Activated naive CD8-positive, alpha-beta T cell treated with anti-CD3 and anti-CD28 coated beads, Interleukin-2, amount 50 U/mL, for 16 hours (primary cell): Measurements from ENCODE around the gene KIF3C.
"Not testable (repeated sequence)": the region's sequence is repeated elsewhere in the genome, so short reads cannot be mapped to it uniquely, and the experiment has no call there.

Experiments used
- DNase-seq: peaks from one replicate; pipeline ENCODE4 v3.0.0-alpha.2; 2020; ENCODE audit warnings: low read depth, low spot score

Gene KIF3C

GRCh38 chr2:25960920-25961319 lies 21.4 kb downstream of the KIF3C start:
- DNase-seq = no peak

- DNase-seq = no peak
Measured at GRCh38 chr2:25960396-25960795, 21.9 kb downstream of the KIF3C start.

DNA sequence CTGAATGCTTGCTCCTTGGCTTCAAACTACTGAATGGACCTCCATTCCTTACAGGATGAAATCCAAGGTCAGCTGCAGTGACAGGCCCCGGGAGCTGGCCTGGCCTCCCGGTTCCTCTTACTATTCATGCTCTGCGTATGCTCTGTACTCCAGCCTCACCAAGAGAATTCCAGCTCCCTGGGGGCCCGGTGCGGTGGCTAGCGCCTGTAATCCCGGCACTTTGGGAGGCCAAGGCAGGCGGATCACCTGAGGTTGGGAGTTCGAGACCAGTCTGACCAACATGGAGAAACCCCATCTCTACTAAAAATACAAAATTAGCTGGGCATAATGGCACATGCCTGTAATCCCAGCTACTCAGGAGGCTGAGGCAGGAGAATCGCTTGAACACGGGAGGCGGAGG lies 23.7 kb downstream of the KIF3C start:
- not testable (repeated sequence) for DNase-seq

- no peak for DNase-seq
Measured at GRCh38 chr2:25957743-25958142, 24.6 kb downstream of the KIF3C start.

GRCh38 chr2:25955869-25956535 lies 26.3 kb downstream of the KIF3C start:
- DNase-seq = no peak

DNA sequence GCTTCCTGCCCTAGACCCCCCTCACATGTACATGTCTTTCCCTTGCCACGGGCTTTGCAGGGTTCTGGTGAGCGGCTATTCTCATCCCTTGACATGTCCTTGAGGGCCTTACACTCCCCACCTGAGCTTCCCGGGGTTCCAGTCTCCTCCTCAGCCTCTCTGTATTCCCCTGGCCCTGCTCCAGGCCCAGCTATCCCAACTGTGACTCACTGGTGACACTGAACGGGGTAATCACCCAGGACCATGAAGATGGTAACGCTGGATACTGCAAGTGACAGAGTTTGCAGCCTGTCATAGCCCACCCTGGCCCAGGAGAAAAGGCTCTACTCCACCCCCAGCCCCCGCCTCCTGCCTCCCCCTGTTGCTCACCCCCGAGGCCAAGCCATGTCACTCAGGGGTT lies 27.3 kb downstream of the KIF3C start:
- no peak for DNase-seq

DNA sequence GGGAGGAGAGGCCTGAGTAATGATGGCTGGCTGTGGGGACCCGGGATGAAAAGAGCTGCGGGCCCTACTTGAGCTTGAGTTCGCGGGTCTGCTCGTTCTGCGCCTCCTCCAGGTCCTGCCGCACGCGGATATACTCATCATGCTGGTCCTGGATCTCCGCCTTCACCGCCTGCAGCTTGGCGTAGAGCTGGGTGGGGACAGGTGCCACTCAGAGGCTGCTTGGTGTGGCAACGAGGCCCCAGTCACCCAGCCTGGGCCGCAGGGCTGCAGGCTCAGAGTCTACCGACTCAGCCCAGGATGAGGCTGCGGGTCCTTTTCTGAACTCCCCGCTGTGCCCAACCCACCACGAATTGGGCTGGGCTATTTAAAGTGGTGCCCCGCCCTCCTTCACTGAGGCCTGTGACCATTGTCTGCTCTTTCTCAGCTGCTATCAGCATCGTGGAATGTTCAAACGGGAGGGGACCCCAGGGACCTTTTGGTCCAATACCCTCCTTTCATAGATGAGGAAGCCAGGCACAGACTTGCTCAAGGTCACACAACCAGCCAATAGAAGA lies 28.0 kb downstream of the KIF3C start:
- no peak for DNase-seq

DNA sequence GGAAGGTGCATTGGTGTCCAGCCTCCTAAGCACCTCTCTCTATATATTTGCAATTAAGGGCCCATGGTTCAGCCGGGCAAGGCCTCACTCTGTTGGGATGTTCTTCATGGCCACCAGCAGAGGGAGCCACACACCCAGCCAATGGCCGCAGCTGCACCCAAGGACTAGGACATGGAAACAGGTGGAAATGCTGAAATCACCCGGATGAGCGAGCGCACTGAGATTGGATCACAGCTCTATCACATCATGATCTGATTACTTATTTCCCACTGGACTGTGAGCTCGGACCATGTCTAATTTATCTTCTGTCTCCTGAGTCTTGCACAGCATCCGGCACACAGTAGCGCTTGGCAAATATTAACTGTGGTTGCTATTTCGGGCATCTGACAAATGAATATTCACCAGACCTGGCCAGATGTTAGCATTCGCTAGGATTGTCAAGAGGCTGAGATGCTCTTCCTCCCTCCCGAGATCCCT lies 31.2 kb downstream of the KIF3C start:
- DNase-seq = peak; percentile 38

DNA sequence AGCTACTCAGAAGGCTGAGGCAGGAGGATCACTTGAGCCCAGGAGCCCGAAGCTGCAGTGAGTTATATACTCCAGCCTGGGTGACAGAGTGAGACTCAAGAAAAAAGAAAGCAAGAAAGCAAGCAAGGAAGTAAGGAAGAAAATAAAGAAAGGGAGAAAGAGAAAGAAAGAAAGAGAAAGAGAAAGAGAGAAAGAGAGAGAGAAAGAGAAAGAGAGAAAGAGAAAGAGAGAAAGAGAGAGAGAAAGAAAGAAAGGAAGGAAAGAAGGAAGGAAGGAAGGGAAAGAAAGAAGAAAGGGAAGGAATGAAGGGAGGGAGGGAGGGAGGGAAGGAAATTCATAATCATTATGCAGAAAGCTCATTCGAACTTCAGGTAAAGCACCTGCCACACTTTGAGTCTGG lies 33.9 kb downstream of the KIF3C start:
- no peak for DNase-seq

DNA sequence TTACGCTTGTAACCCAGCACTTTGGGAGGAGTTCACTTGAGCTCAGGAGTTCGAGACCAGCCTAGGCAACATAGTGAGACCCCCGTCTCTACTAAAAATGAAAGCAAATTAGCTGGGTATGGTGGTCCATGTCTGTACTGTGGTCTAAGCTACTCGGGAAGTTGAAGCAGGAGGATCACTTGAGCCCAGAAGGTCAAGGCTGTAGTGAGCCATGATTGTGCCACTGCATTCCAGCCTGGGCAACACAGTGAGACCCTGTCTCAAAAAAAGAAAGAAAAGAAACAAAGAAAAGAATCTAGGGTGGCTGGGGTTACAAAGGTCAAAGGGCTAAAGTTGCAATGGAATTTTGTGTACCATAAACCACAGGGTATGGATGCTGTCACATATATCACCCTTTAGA lies 41.3 kb downstream of the KIF3C start:
- DNase-seq = no peak

DNA sequence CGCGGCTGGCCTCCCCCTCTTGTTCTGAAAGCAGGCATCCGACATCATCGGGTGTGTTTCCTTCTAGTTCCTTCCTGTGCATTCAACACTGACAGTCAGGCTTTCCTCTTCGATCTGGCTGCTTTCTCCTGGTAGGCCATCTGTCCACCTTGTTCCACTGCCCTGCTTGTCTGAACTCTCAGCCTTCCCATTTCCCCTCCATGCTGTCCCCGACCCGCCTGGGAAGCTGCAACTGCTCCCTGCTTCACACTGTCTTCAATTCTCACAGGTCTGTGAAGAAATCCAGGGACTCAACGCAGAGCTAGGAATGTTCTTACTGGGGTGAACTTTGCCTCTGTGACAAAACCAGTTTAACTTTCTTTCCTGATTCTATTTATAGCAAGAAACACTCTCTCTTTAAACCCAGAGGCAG lies 43.0 kb downstream of the KIF3C start:
- no peak for DNase-seq

DNA sequence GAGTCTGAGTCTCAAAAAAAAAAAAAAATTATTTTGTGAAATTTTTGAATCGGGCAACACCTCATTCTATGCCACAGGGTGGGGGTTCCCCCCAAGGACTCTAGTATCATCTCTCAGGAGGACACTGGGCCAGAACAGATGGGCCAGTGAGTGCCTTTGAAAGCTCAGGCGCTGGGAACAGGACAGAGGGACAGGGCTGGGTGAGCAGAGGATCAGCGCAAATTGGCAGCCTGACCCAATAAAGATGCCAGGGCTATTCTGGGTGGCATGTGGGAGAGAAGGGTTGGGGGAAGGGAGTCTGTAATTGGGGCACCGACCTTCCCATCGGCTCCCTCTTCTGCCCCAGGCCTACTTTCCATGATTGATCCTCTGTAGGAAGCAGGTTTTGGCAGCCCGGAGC lies 44.0 kb downstream of the KIF3C start:
- no peak for DNase-seq

DNA sequence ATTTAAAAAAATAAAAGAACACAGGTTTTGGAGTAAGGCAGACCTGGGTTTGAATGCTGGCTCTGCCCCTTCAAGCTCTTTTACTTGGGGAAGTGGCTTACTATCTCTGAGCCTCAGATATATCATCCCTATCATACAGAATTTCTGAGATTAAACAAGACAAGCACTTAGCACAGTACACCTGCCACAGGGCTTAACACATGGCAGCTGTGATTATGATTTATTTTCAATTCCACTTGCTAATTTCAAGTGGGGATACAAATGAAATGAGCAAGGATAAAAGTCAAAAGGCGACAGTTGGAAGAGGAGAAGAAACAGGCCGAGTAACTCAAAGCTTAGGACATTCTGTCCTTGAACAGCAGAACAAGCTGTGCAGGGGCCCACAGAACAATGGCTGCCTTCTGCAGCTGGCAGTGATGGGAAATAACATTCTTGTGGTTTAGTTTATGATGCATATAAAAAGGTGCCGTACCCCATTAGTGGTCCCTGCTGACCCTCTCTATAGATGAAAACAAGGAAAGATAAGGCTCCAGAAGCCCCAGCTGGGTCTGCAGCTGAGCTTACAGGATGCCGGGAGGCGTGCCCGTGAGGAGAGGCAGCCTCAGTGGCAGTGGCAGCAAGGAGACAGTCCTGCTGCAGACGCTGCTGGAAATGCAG lies 45.3 kb downstream of the KIF3C start:
- no peak for DNase-seq

- DNase-seq = no peak
Measured at GRCh38 chr2:25933622-25934021, 48.7 kb downstream of the KIF3C start.

GRCh38 chr2:25929789-25930473 lies 52.4 kb downstream of the KIF3C start:
- no peak for DNase-seq

DNA sequence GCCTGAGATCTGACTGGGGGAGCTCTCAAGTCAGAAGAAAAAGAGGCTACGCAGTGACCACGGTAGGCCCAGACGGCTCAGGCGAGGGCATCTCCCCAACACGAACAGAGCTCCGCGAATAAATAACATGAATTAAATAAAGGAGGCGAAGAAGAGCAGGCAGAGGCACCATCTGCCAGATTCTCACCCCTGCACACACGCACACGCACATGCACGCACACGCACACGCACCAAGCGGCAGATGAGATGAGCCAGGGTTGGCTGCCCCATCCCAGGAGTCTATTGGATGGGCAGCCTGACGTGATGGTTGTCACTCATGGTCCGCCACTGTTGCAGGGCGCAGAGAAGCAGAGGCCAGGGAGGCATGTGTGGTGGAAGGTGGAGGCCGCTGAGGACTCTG lies 53.6 kb downstream of the KIF3C start:
- no peak for DNase-seq

DNA sequence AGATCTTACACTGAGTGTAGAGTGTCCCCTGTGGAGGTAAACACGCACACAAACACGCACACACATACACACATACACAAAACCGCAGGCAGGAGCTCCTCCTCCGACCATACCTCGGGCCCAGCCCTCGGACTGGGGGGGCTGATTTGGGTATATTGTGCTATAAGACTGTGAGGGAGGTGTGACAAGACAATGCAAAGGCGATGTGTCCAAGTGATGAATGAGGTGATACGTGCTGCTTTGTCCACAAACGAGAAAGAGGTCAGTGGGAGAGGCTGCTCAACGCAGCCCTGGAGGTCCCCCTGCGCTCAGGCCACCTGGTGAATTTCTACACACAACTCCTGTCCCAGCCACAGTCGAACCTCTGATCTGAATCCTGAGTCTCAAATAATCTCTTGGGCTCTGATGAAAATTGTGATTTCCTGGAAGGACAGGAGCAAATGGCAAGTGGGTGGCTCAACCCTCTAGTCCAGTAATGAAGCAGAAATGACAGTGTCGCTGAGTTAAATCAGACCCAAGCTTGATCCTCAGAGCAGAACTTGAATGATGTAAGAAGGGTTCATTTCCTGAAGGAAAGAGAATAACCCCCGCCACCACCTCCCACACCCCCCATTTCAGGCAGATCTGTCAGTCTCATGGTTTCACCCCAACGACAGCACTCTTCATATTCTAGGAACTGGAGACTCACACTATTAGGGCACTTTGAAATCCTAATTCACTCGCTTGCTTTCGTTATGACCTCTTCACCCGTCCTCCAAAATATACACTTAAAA lies 55.1 kb downstream of the KIF3C start:
- no peak for DNase-seq

DNA sequence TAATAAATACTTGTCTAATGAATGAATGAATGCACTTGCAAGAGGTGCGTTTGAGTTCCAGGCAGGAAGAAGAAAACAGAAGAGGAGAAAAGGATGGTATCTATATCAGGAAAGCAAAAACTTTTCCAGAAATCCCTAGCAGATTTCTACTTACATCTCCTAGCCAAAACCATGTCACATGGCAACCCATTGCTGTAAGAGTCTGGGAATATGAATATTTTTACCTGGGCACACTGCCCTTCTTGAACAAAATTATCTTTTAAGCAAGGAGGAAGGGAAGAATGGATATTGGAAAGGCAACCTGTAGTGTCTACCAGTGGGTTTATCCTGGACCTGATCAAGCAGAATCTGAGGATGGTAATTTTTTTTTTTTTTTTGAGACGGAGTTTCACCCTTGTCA lies 59.8 kb downstream of the KIF3C start:
- no peak for DNase-seq

DNA sequence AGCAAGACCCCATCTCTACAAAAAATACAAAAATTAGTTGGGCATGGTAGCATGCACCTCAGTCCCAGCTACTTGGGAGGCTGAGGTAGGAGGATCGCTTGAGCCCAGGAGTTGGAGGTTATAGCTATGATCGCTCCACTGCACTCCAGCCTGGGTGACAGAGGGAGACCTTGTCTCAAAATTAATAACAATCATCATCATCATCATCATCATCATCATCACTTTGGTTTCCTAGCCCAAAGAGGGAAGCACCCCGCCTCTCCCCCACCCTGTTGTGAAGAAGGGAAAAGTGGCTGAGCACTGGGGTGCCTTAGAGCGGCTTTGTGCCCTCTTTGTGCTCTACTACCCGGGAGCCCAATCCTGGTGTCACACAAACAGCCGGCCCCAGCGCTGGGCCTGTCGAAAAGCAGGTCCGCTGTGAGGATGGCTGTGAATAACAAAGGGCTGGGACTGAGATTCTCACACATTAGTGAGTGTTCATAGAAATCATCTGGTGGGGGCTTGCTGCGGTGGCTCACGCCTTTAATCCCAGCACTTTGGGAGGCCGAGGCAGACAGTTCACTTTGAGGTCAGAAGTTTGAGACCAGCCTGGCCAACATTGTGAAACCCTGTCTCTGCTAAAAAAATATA lies 61.4 kb downstream of the KIF3C start:
- DNase-seq = no peak

GRCh38 chr2:25920336-25920735 lies 62.0 kb downstream of the KIF3C start:
- DNase-seq = no peak

- DNase-seq = no peak
Measured at GRCh38 chr2:25917832-25918231, 64.5 kb downstream of the KIF3C start.
